GM12878 (cell line): Measurements from ENCODE around the gene SHISA9.

Source experiments
- BCL3 ChIP-seq: IDR thresholded peaks from 2 replicates; pipeline ENCODE4 v1.6.1; 2011; ENCODE audit warnings: borderline replicate concordance, low read depth, mild to moderate bottlenecking, moderate library complexity, low read length; ENCODE audit not compliant: insufficient read depth, poor library complexity, severe bottlenecking
- CTCF ChIP-seq, 3 experiments: IDR thresholded peaks in 2 of 3; conservative IDR thresholded peaks in 1 of 3; 2 replicates each; pipeline ENCODE4 v1.5.1; 2011; ENCODE audit warnings: low read depth in 3 of 3, low read length in 3 of 3, mild to moderate bottlenecking in 3 of 3, control low read depth in 2 of 3, moderate library complexity in 2 of 3, inconsistent platforms in 1 of 3, mixed read lengths in 1 of 3; ENCODE audit not compliant: control insufficient read depth in 2 of 3, insufficient read depth in 1 of 3; ENCODE audit errors: extremely low read depth in 1 of 3
- MAX ChIP-seq: IDR thresholded peaks from 2 replicates; pipeline ENCODE4 v1.6.1; 2012; ENCODE audit warnings: low read depth, low read length, improper control_type of control experiment
- POLR2AphosphoS5 ChIP-seq: IDR thresholded peaks from 2 replicates; pipeline ENCODE4 v1.6.1; 2011; ENCODE audit warnings: mild to moderate bottlenecking, low read length, inconsistent platforms
- TCF12 ChIP-seq: IDR thresholded peaks from 2 replicates; pipeline ENCODE4 v1.6.1; 2011; ENCODE audit warnings: low read depth, mild to moderate bottlenecking, low read length
- ZNF24 ChIP-seq: fragments of 450-650 bp; IDR thresholded peaks from 2 replicates; pipeline ENCODE4 v1.6.1; 2017; ENCODE audit warnings: antibody characterized with exemption, mild to moderate bottlenecking

GRCh38 chr16:13231365-13231764 lies 330.0 kb downstream of the SHISA9 start:
- TF ChIP-seq ZNF24 (no peak), BCL3 (no peak), TCF12 (no peak), CTCF (IDR thresholded peaks at IDR 0.05 in 2 of 3, conservative IDR thresholded peaks at IDR 0.05 in 1 of 3; ENCODE audit: control insufficient read depth in 2 of 3, extremely low read depth in 1 of 3, insufficient read depth in 1 of 3, low read depth in 3 of 3, low read length in 3 of 3) (no peak), POLR2AphosphoS5 (no peak), MAX (no peak)
